ENCODE results near the gene BEST1.

BEST1 gene

DNA sequence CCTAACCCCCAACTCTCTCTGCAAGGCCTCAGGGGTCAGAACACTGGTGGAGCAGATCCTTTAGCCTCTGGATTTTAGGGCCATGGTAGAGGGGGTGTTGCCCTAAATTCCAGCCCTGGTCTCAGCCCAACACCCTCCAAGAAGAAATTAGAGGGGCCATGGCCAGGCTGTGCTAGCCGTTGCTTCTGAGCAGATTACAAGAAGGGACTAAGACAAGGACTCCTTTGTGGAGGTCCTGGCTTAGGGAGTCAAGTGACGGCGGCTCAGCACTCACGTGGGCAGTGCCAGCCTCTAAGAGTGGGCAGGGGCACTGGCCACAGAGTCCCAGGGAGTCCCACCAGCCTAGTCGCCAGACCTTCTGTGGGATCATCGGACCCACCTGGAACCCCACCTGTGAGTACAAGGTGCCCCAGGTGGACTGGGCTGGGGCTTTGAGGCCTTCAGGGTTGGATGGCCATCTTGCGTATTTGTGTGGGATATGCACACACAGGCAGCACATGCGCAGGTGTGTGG lies at the start of gene BEST1:
Gene BEST1 (plus strand): TSS at position 317 of the 513 bp plus-strand sequence. CDS start 1,456 bp downstream, outside the sequence.
- DNase-seq, result no peak

DNA sequence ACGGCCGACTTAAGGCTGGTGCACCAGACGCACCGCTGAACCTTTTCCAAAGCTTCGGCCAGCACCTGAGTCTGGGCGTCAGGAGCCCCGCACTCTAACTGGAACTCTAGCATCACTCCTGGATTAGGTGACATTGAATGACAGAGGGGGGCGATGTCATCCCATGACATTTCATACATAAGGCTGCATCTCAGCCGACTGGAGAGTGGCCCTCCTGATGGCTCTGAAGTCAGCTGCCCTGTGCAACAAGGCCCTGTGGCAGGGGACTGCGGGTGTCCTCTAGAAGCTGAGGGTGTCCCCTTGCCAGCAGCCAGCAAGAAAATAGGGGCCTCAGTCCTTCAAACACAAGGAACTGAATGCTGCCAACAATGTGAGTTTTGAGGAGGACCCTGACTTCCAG lies 48.8 kb upstream of the BEST1 start:
- no peak for DNase-seq

GRCh38 chr11:61902313-61902712 lies 47.8 kb upstream of the BEST1 start:
- DNase-seq, result no peak

- no peak for DNase-seq
These were observed 46.3 kb upstream of the BEST1 start for GRCh38 chr11:61903845-61904244.

GRCh38 chr11:61904539-61905048 lies 45.6 kb upstream of the BEST1 start:
- DNase-seq, result no peak

GRCh38 chr11:61905067-61905696 lies 45.0 kb upstream of the BEST1 start:
- no peak for DNase-seq

GRCh38 chr11:61905801-61906521 lies 44.2 kb upstream of the BEST1 start:
- no peak for DNase-seq

DNA sequence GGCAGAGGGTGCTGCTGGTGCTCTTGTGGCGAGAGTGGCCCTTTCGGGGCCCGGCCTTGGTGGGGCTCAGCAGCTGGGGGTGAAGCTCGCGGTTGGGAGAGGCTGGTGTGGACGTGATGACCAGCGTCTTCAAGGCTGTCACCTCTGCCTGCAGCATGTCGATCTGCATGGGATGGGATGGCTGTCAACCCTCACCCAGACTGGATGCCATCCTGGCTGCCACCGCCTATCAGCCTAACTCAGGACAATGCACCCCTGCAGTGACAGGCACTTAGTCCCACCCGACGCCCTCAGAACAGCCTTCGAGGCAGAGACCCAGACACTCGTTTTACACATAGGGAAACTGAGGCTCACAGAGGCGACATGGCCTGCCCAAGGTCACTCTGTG lies 43.6 kb upstream of the BEST1 start:
- no peak for DNase-seq

DNA sequence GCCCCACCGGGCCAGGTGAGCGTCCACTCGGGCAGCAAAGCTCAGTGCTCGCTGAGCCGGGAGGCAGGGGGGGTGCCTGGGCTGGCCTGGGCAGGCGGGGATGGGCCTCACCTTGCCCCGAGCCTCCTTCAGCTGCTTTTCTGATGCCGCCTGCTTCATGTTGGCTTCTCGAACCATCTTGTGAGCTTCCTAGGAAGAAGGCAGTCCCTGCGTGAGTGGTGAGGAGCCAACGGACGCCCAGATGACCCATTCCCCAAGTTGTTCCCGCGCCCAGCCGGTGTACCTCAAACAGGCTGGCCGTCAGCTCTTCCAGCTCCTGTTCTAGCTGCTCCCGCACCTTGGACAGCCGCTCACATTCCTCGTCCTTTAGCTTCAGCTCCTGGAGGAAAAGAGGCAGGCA lies 42.9 kb upstream of the BEST1 start:
- DNase-seq, result no peak

DNA sequence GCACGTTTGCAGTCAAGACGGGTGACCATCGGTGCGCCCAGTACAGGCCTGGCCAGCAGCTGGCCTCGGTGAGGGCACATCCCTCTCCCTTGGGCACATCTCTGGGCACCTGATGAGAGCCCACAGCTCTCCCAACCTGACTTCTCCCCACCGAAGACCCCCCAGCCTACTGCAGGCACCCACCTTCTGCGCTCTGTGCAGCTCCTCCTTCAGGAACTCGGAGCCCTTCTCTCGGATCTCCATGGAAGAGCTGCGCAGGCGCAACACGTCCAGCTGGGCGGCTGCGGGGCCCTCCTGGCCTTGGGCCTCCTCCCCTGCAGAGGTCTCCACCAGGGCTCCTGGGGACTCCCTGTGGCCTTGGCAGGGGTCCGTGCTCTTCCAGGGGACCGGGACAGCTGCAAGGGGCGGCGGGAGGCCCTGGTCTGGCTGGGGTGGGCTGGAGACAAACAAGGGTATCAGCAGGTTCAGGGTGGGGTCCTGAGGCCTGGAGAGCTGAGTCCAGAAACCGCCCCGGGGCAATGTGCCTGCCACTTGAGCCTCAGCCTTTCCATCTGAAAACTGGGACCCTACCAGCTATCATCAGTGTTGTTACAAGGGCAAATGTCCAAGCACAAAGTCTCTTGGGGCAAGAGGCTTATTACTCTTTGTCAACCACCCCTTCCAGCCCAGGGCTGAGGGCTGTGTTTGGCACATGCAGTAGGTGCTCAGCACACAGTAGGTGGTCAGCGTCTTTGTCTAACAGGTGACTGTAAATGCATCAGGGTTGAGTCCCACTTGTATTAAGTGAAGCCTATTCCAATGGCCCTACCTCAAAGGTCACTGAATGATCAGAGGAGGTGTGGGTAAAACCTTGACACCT lies 42.1 kb upstream of the BEST1 start:
- DNase-seq, result no peak

DNA sequence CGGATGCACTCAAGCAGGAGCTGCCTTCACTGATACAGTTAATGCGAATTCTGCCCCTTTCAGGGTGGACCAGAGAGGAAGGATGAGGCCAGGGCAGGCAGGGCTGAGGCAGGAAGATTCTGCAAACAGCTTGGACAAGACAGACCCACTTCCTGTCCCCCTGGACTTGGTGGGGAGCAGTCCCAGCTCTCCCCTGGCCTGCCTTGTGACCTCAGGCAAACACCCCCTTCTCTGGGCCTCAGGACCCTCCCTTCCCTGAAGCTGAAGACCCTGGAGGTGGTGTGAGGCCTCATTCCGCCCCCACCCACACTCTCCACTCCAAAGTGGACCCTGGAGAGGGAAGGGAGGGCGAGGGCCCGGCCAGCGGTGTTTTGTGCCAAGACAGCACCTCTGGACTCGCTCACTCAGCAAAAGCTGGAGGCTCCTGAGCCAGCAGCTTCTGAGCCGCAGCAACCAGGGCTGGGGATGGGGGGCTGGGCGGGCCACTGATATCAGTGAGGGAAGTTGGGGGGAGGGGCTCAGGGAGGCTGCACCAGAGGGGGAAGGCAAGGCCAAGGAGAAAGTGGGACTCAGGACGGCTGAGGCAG lies 41.3 kb upstream of the BEST1 start:
- no peak for DNase-seq

GRCh38 chr11:61910187-61911127 lies 39.7 kb upstream of the BEST1 start:
- DNase-seq, result no peak

DNA sequence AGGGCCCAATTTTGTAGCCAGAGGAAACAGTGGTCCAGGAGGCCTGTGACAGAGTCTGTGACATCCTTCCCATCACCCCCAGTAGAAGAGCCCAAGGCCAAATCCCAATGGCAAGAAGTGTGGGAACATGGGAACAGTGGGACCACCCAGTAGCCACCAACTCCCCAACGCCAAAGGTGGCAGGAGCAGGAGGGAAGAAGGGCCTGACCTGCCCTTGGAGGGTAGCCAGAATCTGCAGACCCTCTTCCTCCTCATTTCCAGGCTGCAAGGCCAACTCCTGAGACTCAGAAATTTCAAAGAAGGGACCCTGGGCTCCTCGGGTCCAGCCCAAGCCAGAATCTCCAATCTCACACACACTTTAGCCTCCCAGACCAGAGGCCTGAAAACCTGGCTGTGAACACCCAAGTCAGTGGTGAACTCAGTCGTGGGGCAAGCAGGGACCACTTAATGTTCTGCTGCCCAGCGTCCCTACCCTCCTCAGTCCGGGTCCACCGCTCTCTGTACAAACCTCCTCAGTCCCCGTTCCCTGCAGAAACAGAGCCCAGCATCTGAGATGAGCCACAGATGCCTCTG lies 38.9 kb upstream of the BEST1 start:
- no peak for DNase-seq

GRCh38 chr11:61911701-61912529 lies 38.2 kb upstream of the BEST1 start:
- DNase-seq, result no peak

- no peak for DNase-seq
These were observed 37.6 kb upstream of the BEST1 start for GRCh38 chr11:61912530-61912898.

- no peak for DNase-seq
These were observed 37.0 kb upstream of the BEST1 start for GRCh38 chr11:61912991-61913698.

- DNase-seq, result no peak
These were observed 36.3 kb upstream of the BEST1 start for GRCh38 chr11:61913699-61914395.

DNA sequence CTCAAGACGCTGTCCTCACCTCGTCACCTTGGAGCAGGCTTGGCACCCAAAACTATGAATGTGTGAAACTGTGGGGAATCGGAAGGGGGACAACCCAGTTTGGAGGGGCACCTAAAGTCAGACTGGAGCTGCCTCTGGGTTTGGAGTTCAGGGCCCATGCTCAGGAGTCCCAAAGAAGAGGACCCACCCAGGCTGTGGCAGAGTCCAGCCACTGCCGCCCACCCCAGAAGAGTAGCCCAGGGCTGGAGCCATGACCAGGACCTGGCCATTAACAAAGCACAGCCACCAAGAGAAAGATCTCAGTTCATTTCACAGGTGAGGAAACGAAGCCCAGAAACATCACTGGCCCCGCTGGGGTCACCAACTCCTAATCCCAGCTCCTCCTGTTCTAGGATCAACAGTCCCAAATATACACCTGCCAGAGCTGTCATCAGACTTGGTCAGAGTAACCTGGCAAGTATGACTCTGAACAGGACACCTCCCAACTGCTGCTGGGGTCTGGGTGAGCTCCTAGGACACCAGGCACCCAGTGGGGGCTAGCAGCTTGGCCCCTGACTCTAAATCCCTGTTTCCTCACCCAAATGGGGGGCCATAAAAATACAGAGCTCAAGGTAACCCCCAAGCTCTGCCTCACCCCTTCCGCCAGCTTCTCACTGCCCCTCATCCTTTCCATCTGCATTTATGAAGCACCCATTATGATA lies 35.5 kb upstream of the BEST1 start:
- no peak for DNase-seq

All from NCI-H2029 (cell line).